Measurements from ENCODE around the gene CD38.
A peak's percentile ranks its signal among the peaks of the same experiment; 100 is the strongest.

The CD38 gene

DNA sequence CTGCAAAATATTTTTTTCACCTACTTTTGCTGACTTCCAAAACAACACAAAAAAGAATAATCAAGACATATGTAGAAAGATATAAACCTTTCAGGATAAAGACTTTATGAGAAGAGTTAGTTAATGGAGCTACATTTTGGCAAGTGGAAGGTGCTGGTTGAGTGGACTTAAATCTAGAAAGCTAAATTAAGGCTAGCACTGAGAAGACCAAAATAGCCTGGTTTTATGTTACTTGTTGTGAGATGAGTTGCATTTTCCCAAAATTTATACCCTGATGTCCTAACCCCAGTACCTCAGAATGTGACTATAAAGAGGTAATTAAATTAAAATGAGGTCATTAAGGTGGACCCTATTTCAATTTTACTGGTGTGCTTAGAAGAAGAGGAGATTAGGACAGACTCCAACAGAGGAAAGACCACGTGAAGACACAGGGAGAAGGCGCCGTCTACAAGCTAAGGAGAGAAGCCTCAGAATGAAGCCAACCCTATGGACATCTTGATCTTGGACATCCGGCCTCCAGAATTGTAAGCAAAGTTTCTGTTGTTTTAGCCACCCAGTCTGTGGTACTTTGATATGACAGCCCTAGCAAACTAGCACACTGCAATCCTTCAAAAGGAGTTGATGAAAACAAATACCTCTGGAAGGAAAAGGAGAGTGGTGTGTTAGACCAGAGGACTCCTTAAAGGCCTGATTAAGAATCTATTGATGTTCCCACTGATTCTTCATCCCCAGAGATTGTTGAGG lies 93.0 kb downstream of the CD38 start:
- no peak for DNase-seq

- DNase-seq = no peak
Measured at GRCh38 chr4:15873117-15873516, 95.0 kb downstream of the CD38 start.

- no peak for DNase-seq
Measured at GRCh38 chr4:15874671-15875070, 96.5 kb downstream of the CD38 start.

DNA sequence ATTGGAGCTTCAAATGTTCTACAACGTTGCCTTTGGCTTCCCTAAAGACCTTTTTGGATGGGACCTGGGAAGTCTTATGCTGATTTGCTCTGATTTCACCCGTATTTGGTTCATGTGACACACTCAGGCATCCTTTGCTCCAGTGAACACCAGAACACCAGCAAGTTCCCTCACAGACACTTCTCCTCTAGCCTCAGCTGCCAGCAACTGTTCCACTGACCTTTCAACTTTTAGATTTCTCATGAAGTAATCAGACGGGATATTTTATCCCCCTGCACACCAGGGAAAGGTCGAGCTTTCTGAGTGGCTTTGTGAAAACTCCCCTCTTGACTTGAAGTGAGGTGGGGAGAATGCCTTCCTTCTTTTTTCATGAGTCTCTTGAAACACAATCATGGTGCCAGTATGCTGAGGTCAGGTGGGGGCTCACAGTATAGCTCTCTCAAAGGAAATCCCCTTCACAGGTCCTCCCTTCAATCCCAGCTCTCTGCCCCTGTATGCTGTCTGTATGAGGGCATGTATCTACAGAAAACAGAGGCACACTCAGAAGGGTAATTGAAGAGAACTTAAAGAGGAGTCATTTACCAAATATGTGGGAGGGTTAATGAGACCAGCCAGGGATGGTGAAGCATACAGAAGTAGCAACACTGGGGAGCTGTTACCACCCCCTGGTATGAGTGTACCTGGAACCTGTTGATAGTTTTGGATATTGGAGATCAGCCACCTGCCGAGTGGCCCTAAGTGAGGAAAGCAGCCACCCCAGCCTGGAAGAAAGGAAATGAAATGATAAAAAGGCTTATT lies 97.7 kb downstream of the CD38 start:
- DNase-seq = no peak

DNA sequence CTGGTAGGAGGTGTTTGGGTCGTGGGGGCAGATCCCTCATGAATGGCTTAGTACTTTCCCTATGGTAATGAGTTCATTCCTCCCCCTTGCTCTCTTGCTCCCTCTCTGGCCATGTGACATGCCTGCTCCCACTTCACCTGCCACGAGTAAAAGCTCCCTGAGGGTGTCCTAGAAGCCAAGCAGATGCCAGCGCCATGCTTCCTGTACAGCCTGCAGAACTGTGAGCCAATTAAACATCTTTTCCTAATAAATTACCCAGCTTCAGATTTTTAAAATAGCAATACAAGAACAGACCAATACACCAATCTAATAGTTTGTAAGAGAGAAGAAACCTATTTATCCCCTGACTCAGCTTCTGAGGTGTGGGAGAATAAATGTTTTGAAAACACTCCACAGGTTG lies 99.9 kb downstream of the CD38 start:
- DNase-seq = no peak

- DNase-seq = no peak
Measured at GRCh38 chr4:15881820-15882219, 103.7 kb downstream of the CD38 start.

DNA sequence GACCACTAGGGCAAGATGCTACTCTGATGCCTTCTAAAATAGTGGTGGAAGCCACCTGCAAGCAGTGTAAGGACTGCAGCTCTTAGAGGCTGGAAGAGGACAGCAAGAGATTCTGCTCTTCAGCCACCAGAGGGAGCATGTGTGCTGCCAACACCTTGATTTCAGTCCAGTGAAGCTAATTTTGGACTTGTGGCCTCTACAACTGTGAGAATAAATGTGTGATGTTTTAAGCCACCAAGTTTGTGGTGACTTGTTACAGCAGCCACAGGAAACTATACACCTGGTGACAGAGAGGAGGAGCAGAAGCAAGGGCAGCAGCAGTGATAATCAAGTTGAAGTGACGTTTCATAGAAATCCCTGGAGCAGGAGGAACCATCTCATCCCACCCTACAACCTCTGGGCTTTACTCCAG lies 104.6 kb downstream of the CD38 start:
- peak; percentile 42 for DNase-seq

GRCh38 chr4:15883610-15884243 lies 105.6 kb downstream of the CD38 start:
- DNase-seq = no peak

DNA sequence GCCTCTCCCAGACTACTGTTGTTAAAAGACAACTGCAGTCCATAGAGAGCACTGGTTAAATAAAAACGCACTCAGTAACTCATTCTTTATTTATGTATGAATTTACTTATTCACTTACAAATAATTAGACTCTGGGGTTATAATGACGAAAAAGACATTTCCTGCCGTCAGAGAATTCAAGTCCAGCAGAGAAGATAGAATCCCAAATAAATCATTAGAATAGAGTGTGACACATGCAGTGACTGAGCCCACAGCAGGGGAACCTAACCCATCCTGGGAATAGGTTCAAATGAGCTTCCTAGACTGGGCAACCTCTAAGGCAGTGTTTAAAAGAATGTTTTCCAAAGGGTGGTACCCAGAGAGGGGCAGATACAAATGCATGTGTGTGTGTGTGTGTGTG lies 106.5 kb downstream of the CD38 start:
- no peak for DNase-seq

DNA sequence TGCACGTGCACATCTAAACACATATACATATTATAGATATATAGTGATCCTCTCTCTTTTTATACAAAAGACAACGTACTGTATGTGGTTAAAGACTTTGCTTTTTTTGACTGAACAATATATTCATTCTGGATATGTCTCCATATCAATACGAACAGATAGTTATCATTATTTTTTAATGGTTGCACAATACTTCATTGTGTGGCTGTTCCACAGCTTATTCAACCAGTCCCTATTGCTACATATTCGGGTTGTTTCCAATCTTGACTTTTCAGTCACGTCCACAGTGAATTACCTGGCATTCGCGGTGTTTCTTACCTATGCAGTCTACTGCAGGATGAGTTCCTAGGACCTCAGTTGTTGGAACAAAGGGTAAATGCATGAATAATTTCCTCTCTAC lies 107.3 kb downstream of the CD38 start:
- no peak for DNase-seq

GRCh38 chr4:15888515-15888914 lies 110.4 kb downstream of the CD38 start:
- no peak for DNase-seq

DNA sequence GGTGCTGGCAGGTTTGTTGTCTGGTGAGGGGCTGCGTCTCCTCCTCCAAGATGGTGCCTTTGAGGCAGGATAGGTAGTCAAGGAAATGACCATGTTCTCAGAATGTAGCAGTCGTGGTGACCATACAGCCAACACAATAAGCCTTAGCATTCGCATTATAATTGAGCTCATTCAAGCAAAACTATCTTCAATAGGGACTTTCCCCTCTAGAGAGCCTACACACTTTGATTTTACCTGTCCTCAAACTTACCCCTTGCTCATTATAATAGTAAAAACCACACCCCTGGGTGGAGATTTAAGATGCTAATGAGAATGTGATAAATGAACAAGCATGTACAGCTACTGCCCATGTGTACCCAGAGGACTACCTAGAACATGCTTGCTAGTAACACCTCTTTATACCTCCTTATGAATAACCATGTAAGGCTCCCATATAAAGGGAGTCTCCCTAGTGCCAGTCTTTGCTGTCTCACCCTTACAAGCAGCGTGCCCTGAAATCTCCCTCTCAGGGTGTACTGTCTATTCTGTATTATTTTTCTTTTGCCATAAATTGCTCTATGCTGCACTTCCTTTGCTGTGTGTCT lies 112.2 kb downstream of the CD38 start:
- DNase-seq = no peak

DNA sequence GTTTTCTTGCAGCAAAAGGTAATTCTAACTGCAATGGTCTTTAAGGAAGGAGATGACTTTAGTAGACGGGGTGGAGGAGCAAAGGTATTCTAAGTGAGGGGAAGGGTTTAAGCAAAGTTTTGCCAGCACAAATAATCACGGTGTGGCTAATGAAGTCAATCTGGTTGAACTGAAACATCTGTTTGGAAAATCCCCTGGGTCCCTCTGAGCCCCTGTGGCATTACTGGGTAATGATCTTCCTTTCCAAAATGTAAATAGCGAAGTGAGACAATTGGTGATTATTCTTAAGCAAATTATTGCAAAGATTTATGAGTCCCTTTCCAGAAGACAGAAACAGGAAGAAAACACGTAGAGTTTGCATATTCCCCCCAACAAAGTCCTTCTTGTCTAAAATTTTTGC lies 113.2 kb downstream of the CD38 start:
- DNase-seq = no peak

GRCh38 chr4:15893962-15894361 lies 115.8 kb downstream of the CD38 start:
- DNase-seq = no peak

GRCh38 chr4:15894393-15894792 lies 116.3 kb downstream of the CD38 start:
- DNase-seq = no peak

GRCh38 chr4:15894921-15895916 lies 117.1 kb downstream of the CD38 start:
- DNase-seq = no peak

DNA sequence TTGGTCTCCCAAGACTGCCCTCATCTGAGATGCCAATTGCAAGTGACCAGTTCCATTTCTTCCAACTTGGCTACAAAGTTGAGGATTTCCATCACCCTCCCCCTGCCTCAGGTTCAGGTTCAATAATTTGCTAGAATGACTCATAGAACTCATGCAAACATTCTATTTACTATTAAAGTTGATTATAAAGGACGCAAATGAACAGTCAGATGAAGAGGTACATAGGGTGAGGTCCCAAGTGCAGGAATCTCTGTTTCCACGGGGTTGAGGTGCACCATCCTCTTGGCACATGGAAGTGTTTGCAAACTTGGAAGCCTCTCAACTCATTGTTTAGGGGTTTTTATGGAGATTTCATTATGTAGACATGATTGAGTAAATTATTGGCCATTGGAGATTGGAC lies 119.4 kb downstream of the CD38 start:
- DNase-seq = no peak

- no peak for DNase-seq
Measured at GRCh38 chr4:15898902-15899301, 120.8 kb downstream of the CD38 start.

DNA sequence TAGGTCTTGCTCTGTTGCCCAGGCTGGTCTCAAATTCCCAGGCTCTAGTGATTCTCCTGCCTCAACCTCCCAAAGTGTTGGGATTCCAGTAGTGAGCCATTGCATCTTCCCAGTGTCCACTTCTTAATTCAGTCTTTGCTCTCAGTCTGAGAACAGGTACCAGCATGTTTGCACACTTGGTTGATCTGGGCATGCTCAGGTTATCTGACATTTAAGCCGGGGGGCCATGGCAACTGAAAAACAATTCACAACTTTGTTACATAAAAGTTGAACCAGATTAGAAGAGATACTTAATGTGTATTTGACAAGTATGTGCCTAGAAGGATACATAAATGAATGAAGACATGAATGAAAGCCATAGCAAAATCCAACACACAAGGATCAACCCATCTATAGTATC lies 121.4 kb downstream of the CD38 start:
- no peak for DNase-seq

DNA sequence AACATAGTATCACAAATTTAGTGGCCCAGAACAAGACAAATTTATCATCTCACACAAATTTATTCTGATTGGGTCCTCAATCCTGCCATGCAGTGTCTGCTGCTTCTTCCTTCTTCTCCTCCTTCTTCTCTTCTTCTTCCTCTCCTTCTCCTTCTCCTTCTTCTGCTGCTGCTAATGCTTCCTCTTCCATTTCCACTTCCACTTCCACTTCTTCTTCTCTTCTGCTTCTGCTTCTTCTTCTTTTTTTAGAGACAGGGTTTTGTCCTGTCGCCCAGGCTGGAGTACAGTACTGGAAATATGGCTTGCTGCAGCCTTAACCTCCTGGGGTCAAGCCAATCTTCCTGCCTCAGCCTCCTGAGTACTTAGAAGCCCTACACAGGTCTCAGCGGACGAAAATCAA lies 122.9 kb downstream of the CD38 start:
- no peak for DNase-seq

DNA sequence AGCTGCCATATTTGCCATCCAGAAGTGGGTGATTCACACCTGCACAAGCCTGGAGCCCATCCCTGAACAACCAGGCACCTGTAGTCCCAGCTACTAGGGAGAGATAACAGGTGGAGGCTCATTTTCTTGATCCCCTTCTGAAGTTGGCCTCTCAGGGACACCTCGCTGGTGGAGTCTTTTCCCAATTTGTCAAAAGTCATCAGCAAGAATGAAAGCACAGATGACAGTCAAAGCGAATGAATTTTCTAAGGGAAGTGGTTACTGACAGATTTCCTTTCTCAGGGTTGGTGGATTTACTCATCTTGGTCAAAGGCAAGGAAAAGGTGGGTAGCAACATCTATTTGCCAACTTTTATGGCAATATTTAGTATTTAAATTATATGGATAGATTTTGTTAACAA lies 123.9 kb downstream of the CD38 start:
- no peak for DNase-seq

GRCh38 chr4:15902746-15903145 lies 124.6 kb downstream of the CD38 start:
- no peak for DNase-seq

All from NCI-H1092 (cell line).